ENCODE data around the gene IFNL1. TPM values are rescaled to one million over a fixed set of nuclear protein-coding genes. Genes with fewer than 3 reads are reported as not detected.
"Not testable (repeated sequence)": the region's sequence is repeated elsewhere in the genome, so short reads cannot be mapped to it uniquely, and the experiment has no call there.

IFNL1 gene
- total RNA-seq, 1 experiment from 2014 or later: not detected

DNA sequence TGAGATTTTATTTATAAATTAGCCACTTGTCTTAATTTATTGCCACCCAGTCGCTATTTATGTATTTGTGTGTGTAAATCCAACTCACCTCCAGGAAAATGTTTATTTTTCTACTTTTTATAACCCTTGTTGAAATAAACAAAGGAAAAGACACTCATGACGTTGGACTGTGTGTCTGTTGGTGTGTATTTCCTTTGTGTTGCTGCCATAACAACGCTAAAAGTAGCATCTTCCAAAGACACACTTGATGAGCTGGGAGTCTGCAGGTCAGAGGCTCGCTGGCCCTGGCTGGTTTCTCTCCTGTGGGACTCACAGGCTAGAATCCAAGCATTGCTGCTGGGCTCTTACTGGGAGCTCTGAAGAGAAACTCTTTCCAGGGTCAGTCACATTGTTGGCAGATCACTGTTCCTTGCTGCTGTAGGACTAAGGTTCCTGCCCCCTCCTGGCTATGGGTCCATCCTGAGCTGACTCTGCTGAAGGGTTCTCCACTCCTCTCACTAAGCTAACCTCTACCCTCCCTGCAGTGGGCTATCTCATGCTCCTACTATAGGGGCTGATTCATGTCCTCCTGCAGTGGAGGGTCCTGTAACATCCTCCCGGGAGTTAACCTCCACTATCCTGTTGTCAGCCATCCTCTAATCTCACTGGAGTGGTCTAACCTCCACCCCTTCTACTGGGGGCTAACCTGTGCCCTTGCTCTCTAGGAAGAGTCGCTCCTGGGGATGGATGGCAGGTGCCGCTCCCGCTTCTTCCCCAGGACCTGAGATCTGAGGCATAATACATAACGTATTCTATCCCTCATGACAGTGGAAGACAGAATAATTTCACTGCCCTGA, 26.0 kb upstream of the IFNL1 start:
- Mint-ChIP-seq H3K4me3 (no peak overlapping the region), H3K4me1 (0 out of 2 replicates have a peak, but pooled peaks cover 2% of the 10 kb centered on the region), H3K27ac (no peak overlapping the region), H3K27me3 (ENCODE audit: low read depth) (peaks cover 52% of the 10 kb centered on the region), H3K36me3 (no peaks in the 10 kb centered on the region), H3K9me3 (no peaks in the 10 kb centered on the region)
- ChIA-PET POLR2A (no interaction called here), CTCF (interaction anchor here (1.4 kb wide), 1 partner anchor 58 kb away, joined by 3 read pairs; no protein-coding TSS in a partner anchor)
- no peak for DNase-seq (ENCODE audit: low spot score)
- no peak for TF ChIP-seq TEAD4 (CRISPR knock-in tag; IDR thresholded peaks at IDR 0.05)
- TF ChIP-seq NR2C2 (CRISPR knock-in tag; IDR thresholded peaks at IDR 0.05): no peak
- no peak for TF ChIP-seq TP53 (CRISPR knock-in tag; IDR thresholded peaks at IDR 0.05)
- TF ChIP-seq GABPB1 (CRISPR knock-in tag; IDR thresholded peaks at IDR 0.05): no peak
- TF ChIP-seq, protein P1, sequence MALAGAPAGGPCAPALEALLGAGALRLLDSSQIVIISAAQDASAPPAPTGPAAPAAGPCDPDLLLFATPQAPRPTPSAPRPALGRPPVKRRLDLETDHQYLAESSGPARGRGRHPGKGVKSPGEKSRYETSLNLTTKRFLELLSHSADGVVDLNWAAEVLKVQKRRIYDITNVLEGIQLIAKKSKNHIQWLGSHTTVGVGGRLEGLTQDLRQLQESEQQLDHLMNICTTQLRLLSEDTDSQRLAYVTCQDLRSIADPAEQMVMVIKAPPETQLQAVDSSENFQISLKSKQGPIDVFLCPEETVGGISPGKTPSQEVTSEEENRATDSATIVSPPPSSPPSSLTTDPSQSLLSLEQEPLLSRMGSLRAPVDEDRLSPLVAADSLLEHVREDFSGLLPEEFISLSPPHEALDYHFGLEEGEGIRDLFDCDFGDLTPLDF (CRISPR knock-in tag; IDR thresholded peaks at IDR 0.05): no peak
- no peak for TF ChIP-seq NFATC4 (CRISPR knock-in tag; IDR thresholded peaks at IDR 0.05)
- TF ChIP-seq NR1H2 (CRISPR knock-in tag; IDR thresholded peaks at IDR 0.05): no peak
- TF ChIP-seq ZBTB43 (CRISPR knock-in tag; IDR thresholded peaks at IDR 0.05): no peak
- no peak for TF ChIP-seq PRRX2 (CRISPR knock-in tag; IDR thresholded peaks at IDR 0.05)
- TF ChIP-seq ZNF423 (CRISPR knock-in tag; IDR thresholded peaks at IDR 0.05): no peak
- TF ChIP-seq, protein P2, sequence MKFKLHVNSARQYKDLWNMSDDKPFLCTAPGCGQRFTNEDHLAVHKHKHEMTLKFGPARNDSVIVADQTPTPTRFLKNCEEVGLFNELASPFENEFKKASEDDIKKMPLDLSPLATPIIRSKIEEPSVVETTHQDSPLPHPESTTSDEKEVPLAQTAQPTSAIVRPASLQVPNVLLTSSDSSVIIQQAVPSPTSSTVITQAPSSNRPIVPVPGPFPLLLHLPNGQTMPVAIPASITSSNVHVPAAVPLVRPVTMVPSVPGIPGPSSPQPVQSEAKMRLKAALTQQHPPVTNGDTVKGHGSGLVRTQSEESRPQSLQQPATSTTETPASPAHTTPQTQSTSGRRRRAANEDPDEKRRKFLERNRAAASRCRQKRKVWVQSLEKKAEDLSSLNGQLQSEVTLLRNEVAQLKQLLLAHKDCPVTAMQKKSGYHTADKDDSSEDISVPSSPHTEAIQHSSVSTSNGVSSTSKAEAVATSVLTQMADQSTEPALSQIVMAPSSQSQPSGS (CRISPR knock-in tag; IDR thresholded peaks at IDR 0.05; ENCODE audit: borderline replicate concordance, low read depth): no peak
- TF ChIP-seq ZNF219 (CRISPR knock-in tag; IDR thresholded peaks at IDR 0.05; ENCODE audit: borderline replicate concordance): no peak
- TF ChIP-seq, protein P3, sequence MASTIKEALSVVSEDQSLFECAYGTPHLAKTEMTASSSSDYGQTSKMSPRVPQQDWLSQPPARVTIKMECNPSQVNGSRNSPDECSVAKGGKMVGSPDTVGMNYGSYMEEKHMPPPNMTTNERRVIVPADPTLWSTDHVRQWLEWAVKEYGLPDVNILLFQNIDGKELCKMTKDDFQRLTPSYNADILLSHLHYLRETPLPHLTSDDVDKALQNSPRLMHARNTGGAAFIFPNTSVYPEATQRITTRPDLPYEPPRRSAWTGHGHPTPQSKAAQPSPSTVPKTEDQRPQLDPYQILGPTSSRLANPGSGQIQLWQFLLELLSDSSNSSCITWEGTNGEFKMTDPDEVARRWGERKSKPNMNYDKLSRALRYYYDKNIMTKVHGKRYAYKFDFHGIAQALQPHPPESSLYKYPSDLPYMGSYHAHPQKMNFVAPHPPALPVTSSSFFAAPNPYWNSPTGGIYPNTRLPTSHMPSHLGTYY (CRISPR knock-in tag; IDR thresholded peaks at IDR 0.05): no peak
- no peak for TF ChIP-seq ZNF396 (CRISPR knock-in tag; IDR thresholded peaks at IDR 0.05; ENCODE audit: borderline replicate concordance)
- TF ChIP-seq, protein P4, sequence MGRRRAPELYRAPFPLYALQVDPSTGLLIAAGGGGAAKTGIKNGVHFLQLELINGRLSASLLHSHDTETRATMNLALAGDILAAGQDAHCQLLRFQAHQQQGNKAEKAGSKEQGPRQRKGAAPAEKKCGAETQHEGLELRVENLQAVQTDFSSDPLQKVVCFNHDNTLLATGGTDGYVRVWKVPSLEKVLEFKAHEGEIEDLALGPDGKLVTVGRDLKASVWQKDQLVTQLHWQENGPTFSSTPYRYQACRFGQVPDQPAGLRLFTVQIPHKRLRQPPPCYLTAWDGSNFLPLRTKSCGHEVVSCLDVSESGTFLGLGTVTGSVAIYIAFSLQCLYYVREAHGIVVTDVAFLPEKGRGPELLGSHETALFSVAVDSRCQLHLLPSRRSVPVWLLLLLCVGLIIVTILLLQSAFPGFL (CRISPR knock-in tag; IDR thresholded peaks at IDR 0.05; ENCODE audit: borderline replicate concordance): no peak
- no peak for TF ChIP-seq ZNF263 (CRISPR knock-in tag; IDR thresholded peaks at IDR 0.05; ENCODE audit: low read depth)
- no peak for TF ChIP-seq CBFB (CRISPR knock-in tag; IDR thresholded peaks at IDR 0.05; ENCODE audit: low read depth)
- ATAC-seq: no peak

GRCh38 chr19:39273859-39274258, 22.3 kb upstream of the IFNL1 start:
- H3K9me3 Mint-ChIP-seq; DNase-seq (ENCODE audit: low spot score); ATAC-seq; H3K27ac Mint-ChIP-seq; H3K36me3 Mint-ChIP-seq; H3K4me3 Mint-ChIP-seq; H3K4me1 Mint-ChIP-seq; CTCF ChIA-PET; POLR2A ChIA-PET: not testable (repeated sequence)
- H3K27me3 Mint-ChIP-seq (ENCODE audit: low read depth): peaks cover 44% of the 10 kb centered on the region

Data from WTC11 (cell line).